ENCODE measurements around the gene GRWD1.

Gene GRWD1

DNA sequence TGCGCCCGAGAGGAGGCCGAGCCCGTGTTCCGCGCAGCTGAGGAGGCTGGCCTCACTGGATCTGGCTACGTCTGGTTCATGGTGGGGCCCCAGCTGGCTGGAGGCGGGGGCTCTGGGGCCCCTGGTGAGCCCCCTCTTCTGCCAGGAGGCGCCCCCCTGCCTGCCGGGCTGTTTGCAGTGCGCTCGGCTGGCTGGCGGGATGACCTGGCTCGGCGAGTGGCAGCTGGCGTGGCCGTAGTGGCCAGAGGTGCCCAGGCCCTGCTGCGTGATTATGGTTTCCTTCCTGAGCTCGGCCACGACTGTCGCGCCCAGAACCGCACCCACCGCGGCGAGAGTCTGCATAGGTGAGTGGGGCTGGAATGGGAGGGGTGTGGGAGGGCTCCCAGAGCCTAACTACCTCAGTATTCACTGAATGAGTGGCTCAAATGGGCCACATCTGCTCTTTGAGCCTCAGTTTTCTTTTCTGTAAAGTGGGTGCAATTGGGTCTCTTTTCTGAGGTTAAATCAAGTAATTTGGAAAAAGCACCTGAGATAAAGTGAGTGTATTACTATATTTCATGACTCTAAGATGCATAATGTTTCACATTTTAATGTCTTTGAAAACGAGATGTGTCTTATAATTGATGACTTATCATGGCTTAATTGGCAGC lies 40.6 kb upstream of the GRWD1 start:
- no peak overlapping the region for H3K27ac ChIP-seq (ENCODE audit: low read length)
- no peak overlapping the region for H3K4me3 ChIP-seq (ENCODE audit: low read length)
- no peak overlapping the region for H3K9ac ChIP-seq (ENCODE audit: low read depth, low read length)

DNA sequence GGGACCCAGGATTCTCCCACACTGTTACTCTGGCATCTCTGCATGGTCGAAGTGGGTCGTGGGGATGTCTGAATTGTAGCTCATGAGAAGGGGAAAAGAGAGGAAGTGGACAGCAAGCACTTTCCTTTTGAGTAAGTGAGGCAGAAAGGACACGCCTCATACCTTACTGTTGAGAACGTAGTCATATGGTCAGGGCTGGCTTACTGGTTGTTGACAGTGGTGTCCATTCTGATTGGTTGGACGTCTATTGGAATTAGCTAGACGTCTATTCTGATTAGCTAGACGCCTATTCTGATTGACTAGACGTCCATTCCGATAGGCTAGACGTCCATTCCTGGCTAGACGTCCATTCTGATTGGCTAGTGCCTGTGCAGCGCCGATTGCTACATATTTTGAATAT lies 39.9 kb upstream of the GRWD1 start:
- H3K27ac ChIP-seq (ENCODE audit: low read length) = no peak overlapping the region
- H3K9ac ChIP-seq (ENCODE audit: low read depth, low read length) = no peak overlapping the region
- H3K27me3 ChIP-seq (ENCODE audit: insufficient read depth, low read length) = no peaks in the 10 kb centered on the region

More for the DNA sequence above, 40.6 kb upstream of the GRWD1 start:
- Histone ChIP-seq H3K36me3 (ENCODE audit: insufficient read depth, low read depth, low read length) (no peaks in the 10 kb centered on the region), H3K9me3 (ENCODE audit: insufficient read depth, low read depth, low read length) (no peaks in the 10 kb centered on the region), H3K4me1 (ENCODE audit: insufficient read depth, low read length) (peaks cover 6% of the 10 kb centered on the region; the same call in 1 of the 2 replicates), H3K27me3 (ENCODE audit: insufficient read depth, low read length) (no peaks in the 10 kb centered on the region)

DNA sequence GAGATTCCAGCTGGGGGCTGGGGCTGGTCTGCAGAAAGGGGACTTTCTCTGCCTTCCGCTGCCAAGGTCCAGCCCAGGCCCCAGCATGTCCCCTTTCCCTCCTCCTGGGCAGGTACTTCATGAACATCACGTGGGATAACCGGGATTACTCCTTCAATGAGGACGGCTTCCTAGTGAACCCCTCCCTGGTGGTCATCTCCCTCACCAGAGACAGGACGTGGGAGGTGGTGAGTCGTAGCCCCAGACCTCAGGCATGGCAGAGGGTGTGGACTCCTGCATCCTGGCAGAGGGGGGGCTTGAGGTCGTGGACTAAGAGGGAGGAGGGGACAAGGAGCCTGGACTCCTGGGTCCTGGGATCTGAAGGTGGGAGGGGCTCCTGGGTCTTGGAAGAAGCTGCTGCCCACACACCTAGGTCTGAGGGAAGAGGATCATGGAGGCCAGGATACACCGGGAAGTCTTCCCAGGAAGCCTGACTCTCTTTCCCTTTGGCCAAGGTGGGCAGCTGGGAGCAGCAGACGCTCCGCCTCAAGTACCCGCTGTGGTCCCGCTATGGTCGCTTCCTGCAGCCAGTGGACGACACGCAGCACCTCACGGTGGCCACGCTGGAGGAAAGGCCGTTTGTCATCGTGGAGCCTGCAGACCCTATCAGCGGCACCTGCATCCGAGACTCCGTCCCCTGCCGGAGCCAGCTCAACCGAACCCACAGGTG lies 31.8 kb upstream of the GRWD1 start:
- Histone ChIP-seq H3K27me3 (ENCODE audit: insufficient read depth, low read length) (peaks cover 7% of the 10 kb centered on the region; the same call in 1 of the 2 replicates), H3K27ac (ENCODE audit: low read length) (no peak overlapping the region), H3K9ac (ENCODE audit: low read depth, low read length) (peak overlapping the region; percentile 58; the same call in 1 of the 2 replicates), H3K9me3 (ENCODE audit: insufficient read depth, low read depth, low read length) (no peaks in the 10 kb centered on the region), H3K4me3 (ENCODE audit: low read length) (peak overlapping the region; percentile 71), H3K36me3 (ENCODE audit: insufficient read depth, low read depth, low read length) (no peaks in the 10 kb centered on the region), H3K4me1 (ENCODE audit: insufficient read depth, low read length) (0 out of 2 replicates have a peak, but pooled peaks cover 3% of the 10 kb centered on the region)

More for the DNA sequence above, 39.9 kb upstream of the GRWD1 start:
- Histone ChIP-seq H3K9me3 (ENCODE audit: insufficient read depth, low read depth, low read length) (no peaks in the 10 kb centered on the region), H3K36me3 (ENCODE audit: insufficient read depth, low read depth, low read length) (no peaks in the 10 kb centered on the region), H3K4me3 (ENCODE audit: low read length) (no peak overlapping the region), H3K4me1 (ENCODE audit: insufficient read depth, low read length) (peaks cover 6% of the 10 kb centered on the region; the same call in 1 of the 2 replicates)

- Histone ChIP-seq H3K36me3 (ENCODE audit: insufficient read depth, low read depth, low read length) (no peaks in the 10 kb centered on the region), H3K4me1 (ENCODE audit: insufficient read depth, low read length) (peaks cover 3% of the 10 kb centered on the region; the same call in 1 of the 2 replicates), H3K4me3 (ENCODE audit: low read length) (peak overlapping the region; percentile 71; the same call in 1 of the 2 replicates), H3K27me3 (ENCODE audit: insufficient read depth, low read length) (peaks cover 7% of the 10 kb centered on the region; the same call in 1 of the 2 replicates), H3K9me3 (ENCODE audit: insufficient read depth, low read depth, low read length) (no peaks in the 10 kb centered on the region), H3K9ac (ENCODE audit: low read depth, low read length) (no peak overlapping the region), H3K27ac (ENCODE audit: low read length) (no peak overlapping the region)
Measured at GRCh38 chr19:48415395-48415794, 30.4 kb upstream of the GRWD1 start.

DNA sequence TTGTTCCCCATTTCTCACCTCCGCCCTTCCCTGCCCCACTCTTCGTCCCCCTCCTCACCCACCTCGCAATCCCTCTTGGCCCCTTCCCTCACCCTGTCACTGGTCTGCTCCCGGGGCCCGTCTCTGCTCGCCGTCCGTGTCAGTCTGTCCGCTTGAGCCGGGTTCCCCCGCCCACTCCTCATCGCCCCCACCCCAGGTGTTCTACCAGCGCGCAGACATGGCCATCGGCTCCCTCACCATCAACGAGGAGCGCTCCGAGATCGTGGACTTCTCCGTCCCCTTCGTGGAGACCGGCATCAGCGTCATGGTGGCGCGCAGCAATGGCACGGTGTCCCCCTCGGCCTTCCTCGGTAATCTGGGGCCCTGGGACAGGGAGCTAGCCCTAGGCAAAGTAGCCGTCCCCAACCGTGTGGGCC lies 30.0 kb upstream of the GRWD1 start:
- Histone ChIP-seq H3K9ac (ENCODE audit: low read depth, low read length) (no peak overlapping the region), H3K4me1 (ENCODE audit: insufficient read depth, low read length) (peaks cover 3% of the 10 kb centered on the region; the same call in 1 of the 2 replicates)

GRCh38 chr19:48417421-48417820 lies 28.4 kb upstream of the GRWD1 start:
- Histone ChIP-seq H3K4me3 (ENCODE audit: low read length) (no peak overlapping the region), H3K9ac (ENCODE audit: low read depth, low read length) (no peak overlapping the region), H3K27me3 (ENCODE audit: insufficient read depth, low read length) (peaks cover 7% of the 10 kb centered on the region; the same call in 1 of the 2 replicates), H3K27ac (ENCODE audit: low read length) (no peak overlapping the region), H3K9me3 (ENCODE audit: insufficient read depth, low read depth, low read length) (no peaks in the 10 kb centered on the region), H3K36me3 (ENCODE audit: insufficient read depth, low read depth, low read length) (no peaks in the 10 kb centered on the region), H3K4me1 (ENCODE audit: insufficient read depth, low read length) (peaks cover 3% of the 10 kb centered on the region; the same call in 1 of the 2 replicates)

More for the DNA sequence above, 30.0 kb upstream of the GRWD1 start:
- Histone ChIP-seq H3K4me3 (ENCODE audit: low read length) (no peak overlapping the region), H3K36me3 (ENCODE audit: insufficient read depth, low read depth, low read length) (no peaks in the 10 kb centered on the region), H3K27me3 (ENCODE audit: insufficient read depth, low read length) (peaks cover 7% of the 10 kb centered on the region; the same call in 1 of the 2 replicates), H3K27ac (ENCODE audit: low read length) (no peak overlapping the region), H3K9me3 (ENCODE audit: insufficient read depth, low read depth, low read length) (no peaks in the 10 kb centered on the region)

DNA sequence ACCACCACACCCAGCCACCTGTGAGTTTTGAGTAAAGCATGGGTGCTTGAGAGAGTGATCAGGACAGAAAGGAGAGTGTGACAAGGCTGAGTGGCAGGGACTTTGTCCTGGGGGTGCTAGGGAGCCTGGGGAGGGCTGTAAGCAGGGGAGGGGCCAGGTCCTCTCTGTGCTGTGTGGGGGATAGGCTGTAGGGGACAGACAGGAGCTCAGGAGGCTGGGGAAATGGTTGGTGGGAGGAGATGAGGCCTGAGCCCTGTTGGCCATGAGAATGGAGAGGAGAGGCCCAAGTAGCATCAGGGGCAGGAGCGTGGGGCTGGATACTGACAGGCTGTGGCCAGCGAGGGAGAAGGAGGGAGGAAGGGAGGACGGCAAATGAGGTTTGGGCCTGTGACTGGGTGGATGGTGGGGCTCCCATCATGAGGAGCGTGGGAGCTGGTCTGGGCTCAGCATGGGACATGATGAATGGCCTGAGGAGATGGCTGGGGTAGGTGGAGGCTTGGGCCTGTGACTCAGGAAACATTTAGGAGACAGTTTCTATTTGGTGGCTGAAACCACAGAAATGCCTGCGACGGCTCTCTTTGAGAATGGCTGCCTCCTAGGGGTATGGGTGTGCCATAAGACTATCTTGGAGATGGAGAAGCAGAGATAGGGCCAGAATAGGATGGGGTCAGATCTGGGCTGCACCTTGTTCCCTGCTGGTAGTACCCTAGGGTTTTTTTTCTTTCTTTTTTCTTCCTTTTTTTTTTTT lies 27.3 kb upstream of the GRWD1 start:
- peaks cover 7% of the 10 kb centered on the region; the same call in 1 of the 2 replicates for H3K27me3 ChIP-seq (ENCODE audit: insufficient read depth, low read length)
- no peaks in the 10 kb centered on the region for H3K9me3 ChIP-seq (ENCODE audit: insufficient read depth, low read depth, low read length)
- peaks cover 2% of the 10 kb centered on the region; the same call in 1 of the 2 replicates for H3K4me1 ChIP-seq (ENCODE audit: insufficient read depth, low read length)
- no peaks in the 10 kb centered on the region for H3K36me3 ChIP-seq (ENCODE audit: insufficient read depth, low read depth, low read length)
- H3K4me3 ChIP-seq (ENCODE audit: low read length) = no peak overlapping the region
- H3K9ac ChIP-seq (ENCODE audit: low read depth, low read length) = no peak overlapping the region
- no peak overlapping the region for H3K27ac ChIP-seq (ENCODE audit: low read length)

GRCh38 chr19:48419158-48419920 lies 26.4 kb upstream of the GRWD1 start:
- H3K4me3 ChIP-seq (ENCODE audit: low read length) = no peak overlapping the region; the same call in 1 of the 2 replicates
- H3K36me3 ChIP-seq (ENCODE audit: insufficient read depth, low read depth, low read length) = no peaks in the 10 kb centered on the region
- no peak overlapping the region for H3K27ac ChIP-seq (ENCODE audit: low read length)

DNA sequence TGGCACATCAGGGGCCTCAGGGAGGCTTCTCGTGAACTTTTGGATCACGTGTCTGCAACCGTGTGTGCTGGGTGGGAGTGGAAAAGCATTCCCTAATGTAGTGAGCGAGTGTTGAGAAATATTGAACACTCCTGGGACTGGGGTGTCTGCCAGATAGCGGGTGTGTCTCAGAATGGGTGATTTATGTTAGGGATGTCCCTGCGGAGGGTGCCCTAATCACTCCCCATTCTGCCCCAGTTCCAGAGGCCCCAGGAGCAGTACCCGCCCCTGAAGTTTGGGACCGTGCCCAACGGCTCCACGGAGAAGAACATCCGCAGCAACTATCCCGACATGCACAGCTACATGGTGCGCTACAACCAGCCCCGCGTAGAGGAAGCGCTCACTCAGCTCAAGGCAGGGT lies 24.2 kb upstream of the GRWD1 start:
- no peak overlapping the region for H3K27ac ChIP-seq (ENCODE audit: low read length)
- no peak overlapping the region for H3K9ac ChIP-seq (ENCODE audit: low read depth, low read length)
- no peaks in the 10 kb centered on the region; the same call in 1 of the 2 replicates for H3K4me1 ChIP-seq (ENCODE audit: insufficient read depth, low read length)
- H3K27me3 ChIP-seq (ENCODE audit: insufficient read depth, low read length) = no peaks in the 10 kb centered on the region
- no peaks in the 10 kb centered on the region for H3K36me3 ChIP-seq (ENCODE audit: insufficient read depth, low read depth, low read length)
- H3K9me3 ChIP-seq (ENCODE audit: insufficient read depth, low read depth, low read length) = no peaks in the 10 kb centered on the region
- no peak overlapping the region for H3K4me3 ChIP-seq (ENCODE audit: low read length)

More at GRCh38 chr19:48419158-48419920, 26.4 kb upstream of the GRWD1 start:
- peaks cover 4% of the 10 kb centered on the region; the same call in 1 of the 2 replicates for H3K27me3 ChIP-seq (ENCODE audit: insufficient read depth, low read length)
- no peaks in the 10 kb centered on the region for H3K9me3 ChIP-seq (ENCODE audit: insufficient read depth, low read depth, low read length)
- no peak overlapping the region for H3K9ac ChIP-seq (ENCODE audit: low read depth, low read length)
- no peaks in the 10 kb centered on the region; the same call in 1 of the 2 replicates for H3K4me1 ChIP-seq (ENCODE audit: insufficient read depth, low read length)

DNA sequence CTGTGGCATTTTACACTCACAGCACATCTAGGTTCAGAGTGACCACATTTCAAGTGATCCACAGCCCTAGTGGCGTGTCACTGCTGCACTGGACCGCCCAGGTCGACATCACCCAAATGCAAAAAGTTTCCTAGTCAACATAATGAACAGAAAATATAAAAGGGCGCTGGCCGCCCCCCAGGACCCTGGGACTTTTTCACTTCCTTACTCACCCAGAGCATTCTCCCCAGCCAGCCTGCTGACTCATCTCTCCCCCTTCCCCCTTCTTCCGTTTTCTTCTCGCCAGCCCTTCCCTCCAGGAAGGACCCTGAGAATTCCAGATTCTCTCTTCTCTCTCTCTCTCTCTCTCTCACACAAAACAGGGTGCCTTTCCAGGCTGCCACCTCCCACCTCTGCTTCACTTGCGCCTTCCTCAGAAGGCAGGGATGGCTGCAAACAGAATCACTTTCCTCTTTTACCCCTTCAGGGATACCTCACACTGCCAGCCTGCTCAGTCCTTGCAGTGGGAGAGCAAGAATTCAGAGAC lies 21.0 kb upstream of the GRWD1 start:
- no peaks in the 10 kb centered on the region for H3K9me3 ChIP-seq (ENCODE audit: insufficient read depth, low read depth, low read length)
- no peaks in the 10 kb centered on the region for H3K27me3 ChIP-seq (ENCODE audit: insufficient read depth, low read length)
- peak overlapping the region; percentile 65; the same call in 1 of the 2 replicates for H3K9ac ChIP-seq (ENCODE audit: low read depth, low read length)
- H3K27ac ChIP-seq (ENCODE audit: low read length) = no peak overlapping the region
- no peak overlapping the region for H3K4me3 ChIP-seq (ENCODE audit: low read length)
- no peaks in the 10 kb centered on the region for H3K36me3 ChIP-seq (ENCODE audit: insufficient read depth, low read depth, low read length)
- no peaks in the 10 kb centered on the region; the same call in 1 of the 2 replicates for H3K4me1 ChIP-seq (ENCODE audit: insufficient read depth, low read length)
